HG03354 (cell line): Measurements from ENCODE around the gene GPR137.
A peak's percentile ranks its signal among the peaks of the same experiment; 100 is the strongest.

Experiments
- ATAC-seq: cut with Tn5 transposase; IDR thresholded peaks from one replicate; pipeline ENCODE4 v1.9.1; 2021; ENCODE audit warnings: mild to moderate bottlenecking; ENCODE audit not compliant: unreplicated experiment, poor library complexity, severe bottlenecking

The GPR137 gene

DNA sequence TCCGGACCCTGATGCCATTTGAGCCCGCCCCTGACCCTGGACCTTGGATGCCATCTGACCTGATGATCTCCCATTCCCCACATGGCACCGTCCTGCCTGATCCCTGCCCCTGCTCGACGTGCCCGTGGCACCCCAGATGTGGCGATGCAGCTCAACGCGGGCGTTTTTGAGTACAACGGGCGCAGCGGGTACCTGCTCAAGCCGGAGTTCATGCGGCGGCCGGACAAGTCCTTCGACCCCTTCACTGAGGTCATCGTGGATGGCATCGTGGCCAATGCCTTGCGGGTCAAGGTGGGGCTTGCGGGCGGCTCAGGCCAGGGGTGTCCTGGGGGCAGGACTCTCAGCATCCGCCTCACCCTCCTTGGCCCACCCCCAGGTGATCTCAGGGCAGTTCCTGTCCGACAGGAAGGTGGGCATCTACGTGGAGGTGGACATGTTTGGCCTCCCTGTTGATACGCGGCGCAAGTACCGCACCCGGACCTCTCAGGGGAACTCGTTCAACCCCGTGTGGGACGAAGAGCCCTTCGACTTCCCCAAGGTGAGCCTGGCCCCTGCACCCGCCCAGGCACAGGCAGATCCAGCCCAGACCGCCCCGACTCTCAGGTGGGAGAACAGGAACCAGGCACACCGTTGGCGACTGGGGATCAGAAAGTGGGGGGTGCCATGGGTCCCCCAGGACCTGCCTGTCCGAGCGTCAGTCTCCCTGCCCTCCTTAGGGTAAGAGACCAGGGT lies 23.2 kb upstream of the GPR137 start:
- ATAC-seq: no peak

- no peak for ATAC-seq
Measured at GRCh38 chr11:64263021-64263946, 22.4 kb upstream of the GPR137 start.

GRCh38 chr11:64263947-64264317 lies 21.7 kb upstream of the GPR137 start:
- no peak for ATAC-seq

- no peak for ATAC-seq
Measured at GRCh38 chr11:64264371-64264852, 21.2 kb upstream of the GPR137 start.

DNA sequence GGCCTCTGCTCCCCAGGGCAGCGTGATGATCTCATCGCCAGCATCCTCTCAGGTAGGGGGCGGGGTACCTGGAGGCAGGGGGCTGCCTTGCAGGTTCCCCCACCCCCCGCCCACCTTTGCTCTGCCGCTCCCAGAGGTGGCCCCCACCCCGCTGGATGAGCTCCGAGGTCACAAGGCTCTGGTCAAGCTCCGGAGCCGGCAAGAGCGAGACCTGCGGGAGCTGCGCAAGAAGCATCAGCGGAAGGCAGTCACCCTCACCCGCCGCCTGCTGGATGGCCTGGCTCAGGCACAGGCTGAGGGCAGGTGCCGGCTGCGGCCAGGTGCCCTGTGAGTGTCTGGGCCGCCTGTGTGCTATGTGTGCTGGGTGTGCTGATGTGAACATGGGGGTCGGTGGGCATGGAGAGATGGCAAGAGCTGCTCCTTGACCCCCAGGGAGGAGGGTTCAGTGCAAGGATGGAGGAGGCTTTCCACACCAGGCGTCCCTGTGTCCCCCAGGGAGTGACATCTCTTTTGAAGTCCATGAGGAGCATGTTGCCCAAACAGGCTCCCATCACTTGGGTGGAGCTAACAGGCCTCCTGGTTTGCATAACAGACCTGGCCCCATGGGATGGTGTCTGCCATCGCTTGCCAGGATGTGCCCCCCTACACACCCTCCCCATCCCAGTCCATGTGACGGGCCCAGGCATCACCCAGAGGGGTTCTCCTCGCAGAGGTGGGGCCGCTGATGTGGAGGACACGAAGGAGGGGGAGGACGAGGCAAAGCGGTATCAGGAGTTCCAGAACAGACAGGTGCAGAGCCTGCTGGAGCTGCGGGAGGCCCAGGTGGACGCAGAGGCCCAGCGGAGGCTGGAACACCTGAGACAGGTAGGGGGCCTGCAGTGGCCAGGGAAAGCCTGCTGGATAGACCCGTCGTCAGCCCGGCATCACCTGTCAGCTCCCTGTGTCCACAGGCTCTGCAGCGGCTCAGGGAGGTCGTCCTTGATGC lies 20.2 kb upstream of the GPR137 start:
- ATAC-seq: no peak

DNA sequence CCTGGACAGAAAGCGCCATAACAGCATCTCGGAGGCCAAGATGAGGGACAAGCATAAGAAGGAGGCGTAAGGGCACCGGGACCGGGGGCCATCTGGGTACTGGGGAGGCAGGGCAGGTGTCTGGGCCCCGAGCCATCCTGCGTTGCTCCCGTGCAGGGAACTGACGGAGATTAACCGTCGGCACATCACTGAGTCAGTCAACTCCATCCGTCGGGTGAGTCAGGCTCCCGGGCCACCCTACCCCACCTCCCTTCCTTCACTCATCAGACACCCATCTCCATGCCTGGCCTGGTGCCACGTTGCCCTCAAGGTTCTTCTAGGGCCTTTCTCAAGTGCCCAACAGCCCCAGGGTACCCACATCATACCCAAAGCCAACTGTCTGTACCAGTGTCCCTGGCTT lies 19.3 kb upstream of the GPR137 start:
- no peak for ATAC-seq

DNA sequence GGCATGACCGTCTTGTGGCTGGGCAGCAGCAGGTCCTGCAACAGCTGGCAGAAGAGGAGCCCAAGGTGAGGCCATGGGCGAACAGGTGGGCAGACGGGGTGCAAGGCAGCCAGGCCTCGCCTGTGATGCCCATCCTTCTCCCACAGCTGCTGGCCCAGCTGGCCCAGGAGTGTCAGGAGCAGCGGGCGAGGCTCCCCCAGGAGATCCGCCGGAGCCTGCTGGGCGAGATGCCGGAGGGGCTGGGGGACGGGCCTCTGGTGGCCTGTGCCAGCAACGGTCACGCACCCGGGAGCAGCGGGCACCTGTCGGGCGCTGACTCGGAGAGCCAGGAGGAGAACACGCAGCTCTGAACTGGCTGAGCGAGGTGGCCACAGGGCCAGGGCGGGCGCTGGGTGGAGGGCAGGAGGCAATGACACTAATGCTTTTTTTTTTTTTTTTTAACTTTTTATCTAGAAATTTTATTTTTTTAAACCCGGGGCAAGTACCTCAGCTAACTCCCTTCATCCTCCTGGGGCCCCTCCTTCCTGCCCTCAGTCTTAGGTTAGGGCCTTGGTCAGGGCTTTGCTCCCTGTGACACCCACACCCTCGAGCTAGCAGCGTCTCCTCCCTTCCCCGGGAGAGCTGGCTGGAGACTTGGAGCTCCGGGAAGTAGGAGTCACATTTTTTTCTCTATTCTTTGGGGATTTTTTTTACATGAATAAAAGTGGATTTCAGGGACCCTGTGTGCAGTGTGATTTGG lies 18.3 kb upstream of the GPR137 start:
- ATAC-seq: no peak

GRCh38 chr11:64268025-64268892 lies 17.4 kb upstream of the GPR137 start:
- ATAC-seq: no peak

DNA sequence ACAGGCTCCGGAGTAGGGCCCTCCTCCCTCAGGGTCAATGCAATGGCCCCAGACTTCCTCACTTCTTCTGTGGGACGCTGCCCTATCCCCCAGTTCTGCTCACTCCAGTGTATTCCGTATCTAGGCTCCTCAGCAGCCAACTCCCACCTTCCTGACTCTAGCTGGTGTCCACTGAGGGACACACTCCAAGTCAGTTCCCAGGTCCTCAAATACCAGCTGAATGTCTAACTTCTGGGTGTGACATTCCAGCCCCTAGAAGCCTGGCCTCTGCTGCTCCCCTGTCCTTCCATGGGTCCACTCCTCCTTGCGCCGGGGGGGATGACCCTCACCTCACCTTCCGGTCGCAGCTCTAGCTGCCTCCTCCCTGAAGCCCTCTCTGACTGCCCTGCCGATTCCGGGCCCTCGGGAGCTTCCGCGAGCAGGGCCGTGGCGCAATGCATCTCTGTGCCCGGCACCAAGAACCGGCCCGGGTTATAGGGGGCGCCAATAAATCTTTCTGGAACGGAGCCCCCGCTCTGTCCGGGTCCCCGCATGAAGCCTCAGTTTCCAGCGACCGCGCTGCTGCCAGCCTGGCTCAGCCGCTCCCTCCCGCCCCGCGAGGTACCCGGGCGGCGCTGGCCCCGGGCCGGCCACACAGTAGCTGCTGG lies 16.6 kb upstream of the GPR137 start:
- ATAC-seq: peak; percentile 16

DNA sequence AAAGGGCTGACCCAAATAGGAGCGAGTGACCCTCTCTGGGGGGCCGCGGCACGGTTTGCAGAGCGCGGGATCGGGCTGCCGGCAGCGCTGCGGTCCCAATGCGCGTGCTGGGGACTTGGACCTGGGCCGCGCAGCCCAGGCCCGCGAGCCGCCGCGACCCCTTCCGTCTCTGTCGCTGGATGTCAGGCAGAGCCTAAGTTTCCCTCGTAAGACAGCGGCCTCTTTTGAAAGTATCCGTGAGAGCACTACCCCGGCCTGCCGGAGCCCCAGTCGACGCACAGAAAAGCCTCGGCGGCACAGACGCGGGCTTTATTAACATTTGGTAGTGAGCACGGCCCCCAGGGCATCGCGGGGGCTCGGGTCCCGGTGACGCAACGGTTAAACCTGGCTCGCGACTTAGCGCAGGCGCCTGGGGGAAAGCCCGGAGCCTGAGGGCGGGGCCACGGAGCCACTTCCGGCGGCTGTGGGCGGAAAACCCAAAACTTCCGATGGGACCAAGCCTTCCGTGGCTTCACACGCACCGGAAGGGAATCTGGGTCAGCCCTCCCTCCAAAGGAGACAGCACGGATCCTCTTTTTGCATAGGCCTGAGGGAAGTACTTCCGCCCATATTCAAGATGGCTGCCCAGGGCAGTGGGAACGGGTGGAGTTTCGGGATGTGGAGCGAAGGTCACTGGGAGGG lies 16.0 kb upstream of the GPR137 start:
- ATAC-seq: peak; percentile 72

DNA sequence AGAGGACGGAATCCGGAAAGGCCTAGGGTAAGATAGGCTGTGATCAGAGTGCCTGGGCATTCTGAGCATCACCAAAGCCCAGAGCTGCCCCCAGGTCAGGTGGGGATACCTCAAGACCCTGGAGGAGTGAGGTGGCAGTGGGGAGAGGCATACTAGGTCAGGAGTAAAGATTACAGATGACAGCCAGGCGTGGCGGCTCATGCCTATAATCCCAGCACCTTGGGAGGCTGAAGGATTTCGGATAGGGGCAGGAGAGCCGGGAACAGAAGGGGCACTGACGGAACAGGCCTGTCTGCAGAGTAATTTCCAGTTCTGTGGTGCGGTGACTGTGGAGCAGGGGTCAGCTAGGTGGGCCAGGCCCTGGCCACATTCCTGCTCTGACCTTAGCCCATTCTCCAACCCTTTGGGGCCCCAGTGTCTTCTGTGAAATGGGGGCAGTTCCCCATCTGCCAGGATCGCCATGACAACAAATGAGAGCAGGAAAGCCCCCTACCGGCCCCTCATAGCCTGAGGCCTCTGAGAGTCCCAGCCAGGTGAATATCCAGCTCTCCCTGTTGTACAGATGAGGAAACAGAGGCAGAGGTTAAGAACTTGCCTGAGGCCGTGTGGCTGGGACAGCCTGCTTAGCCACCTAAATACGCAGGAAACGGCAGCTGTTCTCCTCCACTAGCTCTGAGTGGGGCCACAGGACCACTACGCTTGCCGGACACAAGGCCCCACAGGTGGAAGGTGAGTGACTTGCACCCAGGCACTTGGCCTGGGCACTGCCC lies 10.4 kb upstream of the GPR137 start:
- ATAC-seq: no peak

DNA sequence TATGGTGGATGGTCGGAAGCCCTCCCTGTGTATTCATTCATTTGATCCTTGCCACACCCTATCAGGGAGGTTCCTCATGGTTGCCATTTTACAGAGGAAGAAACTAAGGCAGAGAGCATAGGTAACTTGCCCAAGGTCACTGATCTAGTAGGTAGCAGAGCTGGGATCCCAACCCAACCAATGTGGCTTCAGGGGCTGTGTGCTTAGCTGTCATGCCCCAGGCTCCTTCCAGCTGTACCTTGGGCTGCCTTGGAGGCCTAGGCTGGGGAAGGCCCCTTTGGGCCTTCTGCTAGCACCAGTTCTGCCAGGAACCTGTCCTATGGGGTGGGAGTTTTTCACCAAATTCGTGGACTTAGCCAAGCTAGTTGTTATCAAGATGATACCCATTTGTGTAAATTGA lies 9.8 kb upstream of the GPR137 start:
- no peak for ATAC-seq

DNA sequence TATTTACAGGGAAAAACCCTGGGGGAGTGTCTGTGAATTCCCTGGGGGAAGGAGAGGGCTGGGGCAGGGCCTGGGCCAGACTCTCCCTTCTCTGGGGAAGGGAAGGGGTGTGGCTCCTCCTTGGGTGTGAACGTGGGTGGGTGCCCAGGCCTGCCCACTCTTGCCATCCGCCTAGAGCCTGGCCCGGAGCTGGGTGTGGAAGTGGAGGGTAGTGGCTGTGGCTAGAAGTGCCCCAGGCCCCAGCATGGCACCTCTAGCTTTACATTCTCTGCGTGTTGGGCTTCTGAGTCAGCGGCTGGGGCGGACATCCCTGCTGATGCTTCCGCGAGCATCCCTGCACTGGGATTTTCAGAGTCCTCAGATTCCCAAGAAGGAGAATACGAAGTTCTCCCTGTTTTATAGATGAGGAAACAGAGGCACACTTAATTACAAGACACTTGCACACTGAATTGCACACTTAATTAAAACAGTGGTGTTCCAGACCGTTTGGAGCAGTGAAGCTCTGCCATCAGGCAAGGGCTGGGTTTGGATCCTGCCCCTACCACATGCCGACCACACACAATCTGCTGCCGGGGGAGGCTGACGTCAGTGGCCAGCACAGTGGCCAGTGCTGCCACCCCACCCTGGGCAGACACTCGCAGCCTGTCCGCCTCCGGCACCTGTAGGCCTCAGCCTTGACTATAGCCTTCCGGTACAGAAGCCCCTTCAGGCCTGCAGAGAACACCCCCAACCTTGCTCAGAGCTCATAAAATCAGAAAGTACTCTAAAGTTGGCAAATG lies 8.8 kb upstream of the GPR137 start:
- ATAC-seq: no peak

GRCh38 chr11:64278576-64279190 lies 7.0 kb upstream of the GPR137 start:
- ATAC-seq: no peak

DNA sequence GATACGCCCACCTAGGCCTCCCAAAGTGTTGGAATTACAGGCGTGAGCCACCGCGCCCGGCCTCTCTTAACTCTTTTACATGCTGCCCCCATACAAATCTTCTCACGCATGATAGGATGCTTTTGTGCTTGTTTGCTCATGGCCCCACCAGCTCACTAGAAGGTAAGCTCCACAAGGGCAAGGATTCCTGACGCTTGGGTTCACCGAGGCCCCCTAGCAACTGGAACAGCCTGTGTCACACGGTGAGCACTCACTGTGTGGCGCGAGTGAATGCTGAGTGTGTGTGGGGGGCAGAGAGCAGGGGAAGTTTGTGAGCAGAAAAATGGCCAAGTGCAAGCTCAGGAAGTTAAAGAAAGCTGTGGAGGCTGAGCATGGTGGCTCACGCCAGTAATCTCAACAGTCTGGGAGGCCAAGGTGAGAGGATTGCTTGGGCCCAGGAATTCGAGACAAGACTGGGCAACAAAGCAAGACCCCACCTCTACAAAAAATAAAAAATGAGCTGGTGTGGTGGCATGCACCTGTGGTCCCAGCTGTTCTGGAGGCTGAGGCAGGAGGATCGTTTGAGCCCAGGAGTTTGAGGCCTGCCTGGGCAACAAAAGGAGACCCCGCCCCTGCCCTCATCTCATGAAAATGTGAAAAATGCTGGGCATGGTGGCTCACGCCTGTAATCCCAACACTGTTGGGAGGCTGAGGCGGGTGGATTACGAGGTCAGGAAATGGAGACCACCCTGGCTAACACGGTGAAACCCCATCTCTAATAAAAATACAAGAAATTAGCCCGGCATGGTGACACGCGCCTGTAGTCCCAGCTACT lies 3.5 kb upstream of the GPR137 start:
- ATAC-seq: no peak
